ENCODE measurements around the gene RABGAP1L.
"Not testable (repeated sequence)": the region's sequence is repeated elsewhere in the genome, so short reads cannot be mapped to it uniquely, and the experiment has no call there.

- not testable (repeated sequence) for TF ChIP-seq CTCF, EP300 (IDR thresholded peaks at IDR 0.05)
Observed at GRCh38 chr1:174816621-174817020, 657.3 kb downstream of the RABGAP1L start.
